GM23248 (cell line): ENCODE measurements around the gene RASD2.

Experiments used
- EZH2 ChIP-seq: fragments of 200-600 bp; sonication (generic); IDR thresholded peaks from 2 replicates; pipeline ENCODE4 v1.6.1; 2018; ENCODE audit warnings: antibody characterized with exemption, mild to moderate bottlenecking; ENCODE audit not compliant: insufficient read depth, poor library complexity, severe bottlenecking
- EZH2phosphoT487 ChIP-seq: fragments of 200-600 bp; sonication (generic); IDR thresholded peaks from 2 replicates; pipeline ENCODE4 v1.6.1; 2018; ENCODE audit warnings: antibody characterized with exemption, moderate library complexity, mild to moderate bottlenecking, low read depth; ENCODE audit not compliant: insufficient read depth

DNA sequence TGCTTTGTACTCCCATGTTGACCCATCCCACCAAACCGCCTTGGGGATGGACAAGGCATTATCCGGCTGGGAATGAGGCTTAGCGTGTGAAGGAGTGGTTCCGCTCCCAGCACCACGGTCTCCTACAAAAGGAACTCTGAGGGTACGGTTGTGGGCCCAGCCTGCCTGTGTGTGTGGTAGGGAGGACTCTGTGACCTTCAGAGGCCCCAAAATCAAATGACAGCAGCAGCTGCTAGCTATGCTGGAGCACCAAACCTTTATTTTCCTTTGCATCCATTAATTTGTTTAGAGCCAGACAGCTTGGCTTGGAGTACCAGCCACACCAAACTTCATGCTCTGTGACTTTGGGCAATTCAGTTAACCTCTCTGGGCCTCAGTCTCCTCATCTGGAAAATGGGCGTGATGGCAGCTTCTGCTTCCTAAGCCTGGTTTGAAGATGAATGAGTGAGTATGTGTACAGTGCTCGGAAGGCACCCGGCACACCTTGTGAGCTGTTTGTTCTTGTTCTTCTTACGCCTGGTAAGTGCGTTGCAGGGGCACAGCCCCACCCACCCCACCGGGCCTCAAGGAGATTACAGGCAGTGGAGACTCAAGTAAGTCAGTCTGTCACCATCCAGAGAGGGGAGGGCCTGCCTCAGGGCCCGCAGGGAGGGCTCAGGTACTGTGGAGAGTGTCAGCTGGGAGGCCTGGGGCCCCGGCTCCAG, 51.2 kb downstream of the RASD2 start:
- no peak for TF ChIP-seq EZH2phosphoT487
- TF ChIP-seq EZH2: no peak
